HG02798 (cell line): ENCODE data around the gene FLNA.

ENCODE experiments used
- ATAC-seq: cut with Tn5 transposase; IDR thresholded peaks from one replicate; pipeline ENCODE4 v1.9.1; 2021; ENCODE audit warnings: mild to moderate bottlenecking; ENCODE audit not compliant: unreplicated experiment, poor library complexity

The FLNA gene, protein sequence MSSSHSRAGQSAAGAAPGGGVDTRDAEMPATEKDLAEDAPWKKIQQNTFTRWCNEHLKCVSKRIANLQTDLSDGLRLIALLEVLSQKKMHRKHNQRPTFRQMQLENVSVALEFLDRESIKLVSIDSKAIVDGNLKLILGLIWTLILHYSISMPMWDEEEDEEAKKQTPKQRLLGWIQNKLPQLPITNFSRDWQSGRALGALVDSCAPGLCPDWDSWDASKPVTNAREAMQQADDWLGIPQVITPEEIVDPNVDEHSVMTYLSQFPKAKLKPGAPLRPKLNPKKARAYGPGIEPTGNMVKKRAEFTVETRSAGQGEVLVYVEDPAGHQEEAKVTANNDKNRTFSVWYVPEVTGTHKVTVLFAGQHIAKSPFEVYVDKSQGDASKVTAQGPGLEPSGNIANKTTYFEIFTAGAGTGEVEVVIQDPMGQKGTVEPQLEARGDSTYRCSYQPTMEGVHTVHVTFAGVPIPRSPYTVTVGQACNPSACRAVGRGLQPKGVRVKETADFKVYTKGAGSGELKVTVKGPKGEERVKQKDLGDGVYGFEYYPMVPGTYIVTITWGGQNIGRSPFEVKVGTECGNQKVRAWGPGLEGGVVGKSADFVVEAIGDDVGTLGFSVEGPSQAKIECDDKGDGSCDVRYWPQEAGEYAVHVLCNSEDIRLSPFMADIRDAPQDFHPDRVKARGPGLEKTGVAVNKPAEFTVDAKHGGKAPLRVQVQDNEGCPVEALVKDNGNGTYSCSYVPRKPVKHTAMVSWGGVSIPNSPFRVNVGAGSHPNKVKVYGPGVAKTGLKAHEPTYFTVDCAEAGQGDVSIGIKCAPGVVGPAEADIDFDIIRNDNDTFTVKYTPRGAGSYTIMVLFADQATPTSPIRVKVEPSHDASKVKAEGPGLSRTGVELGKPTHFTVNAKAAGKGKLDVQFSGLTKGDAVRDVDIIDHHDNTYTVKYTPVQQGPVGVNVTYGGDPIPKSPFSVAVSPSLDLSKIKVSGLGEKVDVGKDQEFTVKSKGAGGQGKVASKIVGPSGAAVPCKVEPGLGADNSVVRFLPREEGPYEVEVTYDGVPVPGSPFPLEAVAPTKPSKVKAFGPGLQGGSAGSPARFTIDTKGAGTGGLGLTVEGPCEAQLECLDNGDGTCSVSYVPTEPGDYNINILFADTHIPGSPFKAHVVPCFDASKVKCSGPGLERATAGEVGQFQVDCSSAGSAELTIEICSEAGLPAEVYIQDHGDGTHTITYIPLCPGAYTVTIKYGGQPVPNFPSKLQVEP (N-terminal part only)

DNA sequence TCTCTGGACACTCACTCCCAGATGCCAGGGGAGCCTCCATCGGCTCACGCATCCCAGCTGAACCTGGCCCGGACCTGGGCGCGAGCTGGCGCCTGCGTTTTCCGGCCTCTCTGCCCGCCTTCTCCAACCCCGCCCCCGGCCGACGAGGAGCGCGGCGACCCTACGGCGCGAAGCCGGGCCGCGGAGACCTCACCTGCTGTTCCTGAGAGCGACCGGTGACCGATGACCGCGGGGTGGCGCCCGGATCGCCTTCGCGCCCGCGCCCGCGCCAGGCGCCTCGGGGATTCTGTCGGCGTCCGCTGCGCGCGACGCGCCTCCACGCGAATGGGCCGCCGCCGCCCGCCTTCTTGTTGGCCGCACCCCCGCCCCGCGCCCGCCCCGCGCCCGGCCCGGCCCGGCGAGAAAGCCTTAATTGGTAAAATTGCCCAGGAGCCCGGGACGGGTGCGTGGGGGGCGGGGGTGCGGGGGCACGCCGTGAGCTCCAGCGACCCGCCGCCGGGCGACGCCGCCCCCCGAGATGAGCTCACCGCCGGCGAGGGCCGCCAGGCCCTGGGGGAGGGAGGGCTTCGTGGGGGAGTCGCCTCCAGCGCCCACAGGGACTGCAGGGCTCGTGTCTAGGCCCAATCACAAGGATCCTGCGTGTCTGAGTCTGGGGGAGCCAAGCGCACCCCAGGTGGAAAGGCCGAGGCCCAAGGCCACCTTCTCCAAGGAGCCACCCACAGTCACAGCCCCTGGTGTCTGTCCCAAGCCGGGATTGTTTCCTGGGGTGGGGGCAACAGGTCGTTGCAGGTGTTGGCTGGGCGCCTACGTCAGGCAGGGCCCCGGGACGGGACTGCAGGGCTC lies at the start of gene FLNA:
Gene FLNA (minus strand): TSS at position 322 of the 843 bp plus-strand sequence. CDS start 3,389 bp downstream, outside the sequence.
- no peak for ATAC-seq

DNA sequence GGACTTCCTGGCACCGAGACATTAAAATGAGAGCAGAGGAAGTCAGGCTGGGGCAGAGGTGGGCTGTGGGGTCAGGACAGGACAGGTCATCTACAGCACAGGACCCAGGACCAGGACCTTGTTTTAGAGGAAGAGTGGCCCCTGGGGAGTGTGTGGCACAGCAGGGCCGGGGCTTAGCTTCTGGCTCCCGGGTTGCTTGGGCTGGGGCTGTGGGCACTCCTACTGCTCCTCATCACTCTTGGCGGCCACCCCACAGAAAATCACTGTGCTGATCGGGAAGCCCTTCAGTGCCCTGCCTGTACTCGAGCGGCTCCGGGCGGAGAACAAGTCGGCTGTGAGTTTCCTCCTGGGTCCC lies 45.9 kb upstream of the FLNA start:
- no peak for ATAC-seq

DNA sequence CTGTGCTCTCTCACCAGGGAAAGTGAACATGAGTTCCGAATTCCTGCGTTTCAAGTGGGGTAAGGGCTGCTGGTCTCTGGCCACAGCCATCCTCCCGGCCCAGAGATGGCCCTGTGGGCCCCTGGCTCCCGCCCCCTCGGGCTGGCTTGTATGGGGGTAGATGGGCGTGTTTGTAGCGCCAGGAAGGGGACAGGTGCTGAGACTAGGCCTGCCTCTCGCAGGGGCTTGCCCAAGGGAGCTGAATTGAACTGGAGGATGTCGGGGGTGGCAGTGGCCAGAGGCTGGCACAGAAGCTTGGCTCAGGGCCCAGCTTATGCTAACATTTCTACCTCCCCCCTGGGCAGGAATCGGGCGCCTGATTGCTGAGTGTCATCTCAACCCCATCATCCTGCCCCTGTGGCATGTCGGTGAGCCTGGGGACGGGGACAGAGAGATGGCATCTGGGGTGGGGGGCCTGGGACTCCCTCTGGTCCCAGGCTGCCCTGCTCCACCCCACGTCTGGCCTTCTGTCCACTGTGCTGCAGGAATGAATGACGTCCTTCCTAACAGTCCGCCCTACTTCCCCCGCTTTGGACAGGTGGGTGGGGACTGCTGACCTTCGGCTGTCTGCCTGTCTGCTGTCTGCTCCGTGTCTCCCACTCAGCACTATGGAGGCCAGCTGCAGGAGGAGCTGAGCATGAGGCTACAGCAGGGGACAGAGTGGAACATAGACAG lies 45.4 kb upstream of the FLNA start:
- ATAC-seq = no peak

DNA sequence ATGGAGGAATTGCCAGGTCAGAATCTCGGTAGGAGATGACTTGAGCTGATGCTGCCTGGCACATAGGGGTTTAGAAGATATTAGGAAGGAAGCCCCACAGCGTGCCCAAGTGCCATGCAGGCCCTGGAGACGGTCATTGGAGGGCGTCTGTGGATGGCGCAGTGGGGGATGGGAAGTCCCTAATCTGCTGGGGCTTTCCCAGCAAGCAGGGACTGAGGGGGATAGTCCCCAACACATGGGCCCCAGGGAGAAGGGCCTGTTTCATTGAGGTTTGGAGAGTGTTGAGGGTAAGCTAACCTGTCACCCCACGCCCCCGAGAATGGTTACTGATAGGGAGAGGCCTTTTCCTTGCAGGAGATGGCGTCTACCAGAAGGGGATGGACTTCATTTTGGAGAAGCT lies 44.8 kb upstream of the FLNA start:
- ATAC-seq = no peak

DNA sequence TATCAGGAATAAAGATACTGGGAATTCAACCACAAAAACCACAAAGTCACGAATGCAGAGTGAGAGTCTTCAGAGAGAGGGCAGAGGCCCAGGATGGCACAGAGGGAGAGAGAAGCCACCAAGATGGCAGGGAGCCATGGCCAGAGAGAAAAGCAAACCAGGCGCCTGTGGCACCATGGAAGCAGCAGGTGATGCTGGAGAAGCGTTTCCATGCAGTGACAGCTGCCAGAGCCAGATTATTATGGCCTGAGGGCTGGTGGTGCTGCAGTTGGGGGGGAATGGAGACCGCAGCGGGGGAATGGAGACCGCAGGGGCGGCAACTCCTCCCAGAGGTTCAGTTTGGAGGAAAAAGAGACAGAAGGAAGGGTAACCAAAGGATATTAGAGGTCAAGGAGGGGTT lies 42.7 kb upstream of the FLNA start:
- no peak for ATAC-seq

DNA sequence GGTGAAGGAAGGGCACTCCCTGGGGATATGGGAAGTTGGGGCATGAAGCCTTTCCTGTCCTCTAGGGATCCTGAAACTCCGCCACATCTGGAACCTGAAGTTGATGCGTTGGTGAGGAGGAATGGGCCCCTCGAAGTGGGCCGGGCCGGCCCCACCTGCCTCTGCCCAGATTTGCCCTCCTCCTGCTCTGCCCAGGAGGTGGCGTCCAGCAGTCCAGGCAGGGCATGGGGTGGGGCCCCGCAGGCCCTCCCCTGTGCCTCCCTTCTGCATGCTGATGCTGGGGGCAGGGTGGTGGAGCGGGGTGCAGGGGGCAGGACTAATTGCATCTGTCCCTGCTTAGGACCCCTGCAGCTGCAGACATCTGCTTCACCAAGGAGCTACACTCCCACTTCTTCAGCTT lies 38.7 kb upstream of the FLNA start:
- ATAC-seq = no peak

DNA sequence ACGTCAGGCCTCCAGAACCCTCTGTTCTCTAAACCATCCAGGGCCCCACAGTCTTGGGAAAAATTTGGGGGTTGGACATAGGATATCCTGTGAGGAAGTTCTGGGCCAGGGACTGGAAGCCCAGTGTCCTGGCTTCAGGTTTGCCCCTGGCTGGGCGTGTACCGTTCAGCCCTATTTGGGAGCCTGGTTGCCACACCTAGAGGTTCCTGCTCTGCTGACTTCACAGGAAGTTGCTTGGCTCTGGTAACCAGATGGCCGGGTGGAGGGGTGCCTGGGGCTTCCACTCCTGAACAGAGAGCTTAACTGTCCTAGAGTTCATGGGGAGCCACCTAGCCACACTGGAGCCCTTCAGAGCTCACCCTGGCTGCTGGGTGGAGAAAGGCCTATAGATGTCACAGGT lies 38.0 kb upstream of the FLNA start:
- ATAC-seq = no peak

DNA sequence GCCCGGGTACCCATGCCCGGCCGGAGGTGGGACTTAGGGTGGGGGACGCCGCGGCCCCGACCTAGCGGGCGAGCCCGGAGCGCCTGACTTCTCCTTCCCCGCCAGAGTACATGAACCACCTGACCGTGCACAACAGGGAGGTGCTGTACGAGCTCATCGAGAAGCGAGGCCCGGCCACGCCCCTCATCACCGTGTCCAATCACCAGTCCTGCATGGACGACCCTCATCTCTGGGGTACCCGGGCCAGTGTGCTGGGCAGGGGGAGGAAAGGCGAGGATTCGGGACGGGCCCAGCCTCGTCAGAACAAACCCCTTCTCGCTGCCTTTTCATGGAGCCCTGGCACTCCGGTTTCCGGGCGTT lies 37.5 kb upstream of the FLNA start:
- ATAC-seq = peak; percentile 70

DNA sequence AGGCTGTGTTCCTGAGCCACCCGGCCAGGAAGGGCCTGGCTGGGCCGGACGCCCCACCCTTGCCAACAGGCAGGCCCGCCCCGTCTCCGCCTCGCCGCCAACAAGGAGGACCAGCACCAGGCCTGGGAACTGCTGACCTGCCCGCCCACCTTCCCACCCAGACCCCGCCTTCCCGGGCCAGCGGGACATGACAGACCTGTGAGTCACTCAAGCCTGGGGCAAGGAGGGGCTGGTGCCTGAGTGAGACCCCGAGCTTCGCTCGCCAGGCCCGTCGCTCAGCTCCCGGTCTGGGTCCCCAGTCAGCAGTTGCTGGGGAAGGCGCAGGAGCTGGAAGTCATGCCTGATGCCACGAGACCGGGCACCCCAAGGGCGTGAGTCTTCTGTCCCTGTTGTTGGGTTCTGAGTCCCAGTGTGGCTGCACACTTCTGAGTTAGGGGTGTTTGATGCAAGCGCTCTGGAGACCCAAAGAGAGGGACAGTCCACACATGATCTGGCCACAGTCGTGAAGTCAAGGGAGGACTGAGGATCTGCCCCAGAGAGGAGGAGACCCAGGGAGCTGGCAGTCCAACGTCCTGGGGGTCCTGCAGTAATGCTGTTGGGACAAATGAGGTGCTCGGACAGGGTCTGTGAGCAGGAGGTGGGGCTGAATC lies 34.9 kb upstream of the FLNA start, which contains the start of gene DNASE1L1:
Gene DNASE1L1 (minus strand): TSS at position 33 of the 650 bp plus-strand sequence. CDS start 3,686 bp downstream, outside the sequence.
- ATAC-seq = no peak

DNA sequence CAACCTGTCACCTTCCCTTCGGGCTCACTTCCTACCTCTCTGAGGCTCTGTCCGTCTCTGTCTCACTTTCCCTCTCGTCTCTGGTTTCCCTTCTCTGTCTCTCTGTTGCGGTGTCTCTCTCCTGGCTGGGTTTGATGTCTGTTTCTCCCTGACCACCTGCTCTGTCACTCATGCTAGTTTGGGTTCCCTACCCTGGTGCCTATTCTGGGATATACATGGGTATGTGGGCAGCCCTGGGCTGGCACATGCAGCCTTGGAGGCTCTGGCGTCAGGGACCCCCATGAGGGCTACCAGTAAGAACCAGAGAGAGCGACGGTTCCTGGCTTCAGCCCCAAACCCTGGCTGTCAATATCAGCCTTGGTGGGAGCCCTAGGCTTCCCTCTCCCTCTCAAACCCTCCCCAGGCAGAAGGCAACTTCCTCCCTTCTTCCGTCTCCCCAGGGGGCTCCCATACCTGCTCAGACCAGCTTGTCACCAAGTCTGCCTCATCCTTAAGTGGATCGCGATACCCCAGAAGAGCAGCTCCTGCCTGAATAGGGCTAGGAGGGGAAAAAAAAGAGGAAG lies 34.3 kb upstream of the FLNA start:
- ATAC-seq = no peak

DNA sequence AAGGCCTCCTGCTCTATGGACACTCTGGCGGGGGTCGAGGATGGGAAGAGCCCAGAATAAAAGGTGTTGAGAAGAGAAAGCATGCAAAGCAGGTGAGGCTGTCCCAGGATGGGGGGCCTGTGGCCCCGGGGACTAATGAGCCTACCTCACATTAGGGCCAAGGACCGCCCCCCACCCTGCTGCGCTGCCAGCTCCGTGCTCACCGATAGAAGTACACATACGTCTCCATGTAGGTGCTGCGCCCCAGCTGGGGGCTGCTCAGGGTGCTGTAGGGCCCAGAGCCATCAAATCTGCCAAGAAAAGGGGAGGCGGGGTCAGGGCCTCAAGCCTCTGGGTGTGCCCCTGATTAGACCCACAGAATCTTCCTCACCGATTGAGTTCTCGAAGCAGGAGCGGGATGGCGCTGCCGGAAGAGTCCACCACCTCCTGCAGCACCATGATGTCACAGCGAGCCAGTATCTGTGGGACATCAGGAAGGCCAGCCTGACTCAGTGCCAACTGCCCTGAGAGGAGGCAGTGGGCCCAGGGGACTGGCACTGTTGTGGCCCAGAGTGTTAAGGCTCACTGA lies 30.3 kb upstream of the FLNA start:
- no peak for ATAC-seq

DNA sequence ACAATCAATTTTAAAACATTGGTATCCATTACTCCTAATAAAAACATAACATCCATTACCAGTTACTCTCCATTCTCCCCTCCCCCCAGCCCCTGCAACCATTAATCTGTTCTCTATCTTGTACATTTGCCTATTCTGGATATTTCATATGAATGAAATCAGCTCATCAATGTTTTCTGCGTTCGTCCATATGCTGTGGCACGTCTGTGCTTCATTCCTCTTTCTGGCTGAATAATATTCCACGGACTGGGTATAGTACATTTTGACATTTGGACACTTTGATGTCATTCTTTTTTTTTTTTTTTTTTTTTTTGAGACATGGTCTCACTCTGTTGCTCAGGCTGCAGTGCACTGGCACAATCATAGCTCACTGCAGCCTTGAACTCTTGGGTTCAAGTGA lies 29.4 kb upstream of the FLNA start:
- ATAC-seq = no peak

DNA sequence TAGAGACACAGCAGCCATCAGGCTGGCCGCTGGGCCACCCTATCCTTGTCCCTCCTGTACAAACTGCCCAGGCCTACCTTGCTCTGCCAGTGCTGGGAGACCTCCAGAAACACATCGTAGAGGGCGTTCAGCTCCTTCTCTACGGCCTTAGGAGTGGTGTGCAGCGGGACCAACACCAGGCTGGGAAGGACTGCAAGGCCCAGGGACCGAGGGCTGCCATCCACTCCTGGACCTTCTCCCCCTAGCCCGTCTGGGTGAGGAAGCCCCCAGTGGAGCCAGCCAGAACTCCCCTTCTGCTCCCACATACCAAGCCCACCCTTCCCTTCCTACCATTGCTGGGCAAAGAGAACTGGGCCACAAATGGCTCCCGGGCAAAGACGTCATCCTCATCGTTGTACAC lies 28.8 kb upstream of the FLNA start:
- ATAC-seq = no peak

DNA sequence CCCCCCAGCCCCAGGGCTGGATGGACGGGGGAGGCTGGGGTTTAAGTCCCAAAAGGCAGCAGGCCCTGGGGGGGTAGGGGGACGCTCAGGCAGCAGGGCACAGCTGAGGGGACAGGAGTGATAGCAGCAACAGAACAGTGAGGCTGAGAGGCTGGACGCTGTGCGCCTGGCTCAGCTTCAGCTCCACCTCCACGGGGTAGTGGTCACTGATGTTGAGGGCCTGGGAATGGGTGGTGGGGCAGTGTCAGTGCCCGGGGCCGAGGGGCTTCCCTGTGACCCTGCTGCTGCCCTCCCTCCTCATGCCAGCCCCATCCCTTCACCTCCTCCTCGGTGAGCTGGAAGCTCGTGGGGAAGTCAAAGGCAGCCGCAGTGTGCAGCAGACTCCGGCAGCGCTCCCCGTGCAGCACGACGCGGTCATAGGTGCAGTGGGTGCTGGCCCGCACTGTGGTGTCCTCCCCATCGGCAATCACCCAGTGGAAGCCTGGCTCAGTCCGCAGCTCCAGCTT lies 28.2 kb upstream of the FLNA start:
- ATAC-seq = no peak

DNA sequence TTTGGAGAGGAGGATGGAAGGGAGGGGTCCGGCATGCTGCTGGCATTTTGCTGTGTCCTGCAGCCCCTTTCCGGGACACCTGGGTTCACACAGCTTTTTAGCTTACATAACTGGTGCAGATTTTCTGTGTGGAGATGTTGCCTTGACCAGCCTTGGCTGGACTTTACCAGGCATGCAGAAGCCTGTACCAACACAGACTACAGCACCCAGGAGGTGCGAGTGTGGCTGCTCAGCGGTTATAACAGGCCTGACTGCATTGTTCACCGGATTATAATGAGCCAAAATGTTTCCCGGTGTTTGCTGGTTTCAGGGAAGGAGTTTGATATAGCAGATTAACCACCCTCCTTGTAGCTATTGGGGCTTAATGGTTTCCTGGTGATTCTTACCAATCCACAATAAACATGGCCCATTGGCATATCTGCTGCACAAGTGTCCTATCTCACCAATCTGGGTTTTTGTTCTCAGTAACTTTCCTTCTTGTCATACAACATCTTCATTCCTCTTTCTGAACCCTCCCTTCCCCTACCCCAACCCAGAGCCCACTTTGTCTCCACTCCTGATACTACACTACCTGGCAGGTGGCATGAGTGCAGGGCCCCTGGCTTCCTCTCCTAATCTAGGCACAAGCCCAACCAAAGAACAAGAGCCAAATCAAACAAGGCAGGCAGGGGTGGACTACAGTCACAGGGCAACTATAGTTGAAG lies 27.6 kb upstream of the FLNA start:
- ATAC-seq = no peak

DNA sequence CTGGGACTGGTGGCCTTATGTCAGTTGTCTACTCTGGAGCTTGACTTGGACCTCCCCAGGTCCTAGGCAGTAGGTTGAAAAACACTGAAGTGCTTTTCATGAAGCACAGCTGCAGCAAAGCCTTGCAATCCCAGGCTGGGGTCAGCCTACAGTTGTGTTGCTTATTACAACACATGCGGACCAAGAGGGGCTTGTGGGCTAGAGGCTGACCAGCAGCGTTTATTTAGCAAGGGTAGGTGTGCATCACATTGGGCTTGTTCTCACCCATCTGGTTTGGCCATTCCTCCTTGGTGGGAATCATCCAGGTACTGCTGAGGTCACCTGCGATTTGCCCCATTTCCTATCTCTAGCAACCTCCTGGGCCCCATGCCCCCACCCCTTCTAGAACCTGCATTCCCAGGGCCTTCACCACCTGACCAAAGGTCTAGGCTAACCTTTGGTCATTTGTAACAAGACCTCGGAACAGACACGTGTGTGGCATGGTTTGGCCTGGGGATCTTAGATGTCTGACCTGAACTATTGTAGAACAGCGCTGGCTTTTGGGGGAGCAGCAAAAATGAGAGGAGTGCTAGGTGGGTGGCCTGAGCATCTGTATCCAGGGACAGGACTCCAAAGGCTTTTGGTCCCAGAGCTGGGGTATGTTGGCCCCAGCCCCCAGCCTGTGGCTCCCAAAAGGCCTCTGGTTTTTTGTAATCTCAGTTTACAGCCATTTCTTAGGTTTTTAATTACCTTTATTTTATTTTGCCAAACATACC lies 26.8 kb upstream of the FLNA start:
- no peak for ATAC-seq
